Hepatocyte (in vitro differentiated cells): Measurements from ENCODE around the gene TSPAN9. TPM values are rescaled to one million over a fixed set of nuclear protein-coding genes. Genes with fewer than 3 reads are reported as not detected.

Experiments
- DNase-seq: peaks from one replicate; pipeline ENCODE4 v3.0.0-alpha.2; 2016; ENCODE audit warnings: low spot score
- H2AFZ ChIP-seq: fragments of 200-600 bp; sonication (generic); 2 replicates; pipeline ENCODE4 v1.6.0; 2016; ENCODE audit warnings: antibody characterized with exemption, mild to moderate bottlenecking
- H3K27ac ChIP-seq: fragments of 200-600 bp; sonication (generic); 2 replicates; pipeline ENCODE4 v1.5.1; 2016; ENCODE audit warnings: mild to moderate bottlenecking
- H3K27me3 ChIP-seq: fragments of 200-600 bp; sonication (generic); 2 replicates; pipeline ENCODE4 v1.6.1; 2016
- H3K36me3 ChIP-seq: fragments of 200-600 bp; sonication (generic); replicated peaks from 2 replicates; pipeline ENCODE4 v1.5.1; 2016; ENCODE audit warnings: low read depth; ENCODE audit not compliant: insufficient read depth
- H3K4me1 ChIP-seq: fragments of 200-600 bp; sonication (generic); 2 replicates; pipeline ENCODE4 v1.5.1; 2016; ENCODE audit warnings: mild to moderate bottlenecking, moderate library complexity; ENCODE audit not compliant: insufficient read depth
- H3K4me2 ChIP-seq: fragments of 200-600 bp; sonication (generic); 2 replicates; pipeline ENCODE4 v1.6.0; 2016
- H3K4me3 ChIP-seq: fragments of 200-600 bp; sonication (generic); 2 replicates; pipeline ENCODE4 v1.5.1; 2016; ENCODE audit warnings: mild to moderate bottlenecking
- H3K79me2 ChIP-seq: fragments of 200-600 bp; sonication (generic); 2 replicates; pipeline ENCODE4 v1.6.0; 2017; ENCODE audit warnings: mild to moderate bottlenecking
- H3K9me2 ChIP-seq: fragments of 200-600 bp; sonication (generic); replicated peaks from 2 replicates; pipeline ENCODE4 v1.6.0; 2017; ENCODE audit warnings: mild to moderate bottlenecking; ENCODE audit not compliant: insufficient read depth
- H3K9me3 ChIP-seq: fragments of 200-600 bp; sonication (generic); 2 replicates; pipeline ENCODE4 v1.5.1; 2016; ENCODE audit warnings: low read depth, mild to moderate bottlenecking
- H4K20me1 ChIP-seq: fragments of 200-600 bp; sonication (generic); 2 replicates; pipeline ENCODE4 v1.6.0; 2016; ENCODE audit warnings: mild to moderate bottlenecking; ENCODE audit not compliant: insufficient read depth, poor library complexity, severe bottlenecking
- CTCF ChIP-seq: fragments of 200-600 bp; sonication (generic); IDR thresholded peaks from 2 replicates; pipeline ENCODE4 v1.5.1; 2016; ENCODE audit warnings: antibody characterized with exemption, mild to moderate bottlenecking; ENCODE audit not compliant: poor library complexity
- EZH2 ChIP-seq: fragments of 200-600 bp; sonication (generic); IDR thresholded peaks from 2 replicates; pipeline ENCODE4 v1.6.1; 2016; ENCODE audit warnings: antibody characterized with exemption, mild to moderate bottlenecking, borderline replicate concordance
- EZH2phosphoT487 ChIP-seq: fragments of 200-600 bp; sonication (generic); IDR thresholded peaks from one replicate; pipeline ENCODE4 v1.6.1; 2018; ENCODE audit warnings: antibody characterized with exemption, mild to moderate bottlenecking, low read depth, moderate library complexity; ENCODE audit not compliant: unreplicated experiment, severe bottlenecking
- WGBS: methylation state at CpG from one replicate; pipeline ENCODE4 v1.1.6; 2016; ENCODE audit warnings: low lambda C conversion rate; ENCODE audit errors: missing lambda C conversion rate; 5-methylcytosine and 5-hydroxymethylcytosine counted together
- polyA plus RNA-seq: library from polyadenylated mRNA; unstranded; fragments of >200 nt; fragmentation: Nextera tagmentation; extraction: Ambion mirVana; gene quantifications from 2 replicates; pipeline ENCODE4 v1.2.1, GENCODE V29; 2016
- total RNA-seq: library from RNA; depleted of rRNA; stranded (reverse); fragments of >200 nt; gene quantifications from 2 replicates; pipeline ENCODE4 v1.2.3, GENCODE V29; 2014

Gene TSPAN9
- total and polyA plus RNA-seq, 2 experiments from 2014 or later = 16.6 to 38.6 TPM

DNA sequence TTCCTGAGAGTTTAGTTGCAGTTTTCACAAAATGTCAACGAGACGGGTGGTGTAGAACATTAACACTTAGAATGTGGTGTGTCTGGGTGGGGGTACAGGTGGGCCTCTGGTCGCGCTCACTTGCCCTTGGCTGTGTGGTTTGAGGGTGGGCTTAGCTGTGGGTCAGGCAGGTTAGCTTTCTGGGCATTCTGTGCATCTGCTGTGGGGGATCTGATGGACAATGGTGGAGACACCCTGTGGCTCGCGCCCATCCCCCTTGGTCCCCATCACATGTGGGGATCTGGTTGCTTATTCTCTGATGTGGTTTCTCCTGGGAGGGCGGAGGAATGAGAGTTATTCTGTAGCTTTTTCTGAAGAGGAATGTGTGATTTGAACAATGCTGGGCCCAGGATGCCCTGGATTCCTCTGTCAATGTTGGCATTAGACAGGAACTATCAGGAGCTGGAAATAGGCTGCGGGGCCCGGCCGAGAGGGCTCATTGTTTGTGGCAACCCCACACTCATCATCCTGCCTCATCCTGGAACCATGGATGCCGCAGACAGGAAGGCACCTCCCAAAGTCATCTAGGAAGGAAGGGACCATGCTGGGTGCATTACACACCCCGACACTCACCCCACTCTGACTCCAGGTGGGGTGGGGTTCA is 101.6 kb downstream of the TSPAN9 start:
- Histone ChIP-seq H3K9me2 (no peaks in the 10 kb centered on the region), H3K79me2 (peaks cover 12% of the 10 kb centered on the region), H3K9me3 (no peaks in the 10 kb centered on the region), H2AFZ (no peak overlapping the region), H4K20me1 (no peaks in the 10 kb centered on the region), H3K4me1 (no peaks in the 10 kb centered on the region), H3K36me3 (no peaks in the 10 kb centered on the region), H3K27ac (no peak overlapping the region), H3K27me3 (no peaks in the 10 kb centered on the region), H3K4me2 (no peak overlapping the region), H3K4me3 (no peak overlapping the region)
- TF ChIP-seq CTCF (no peak), EZH2 (no peak), EZH2phosphoT487 (no peak)
- no peak for DNase-seq
- 90% methylated on average over 12 of the region's 12 CpGs for WGBS

- no peaks in the 10 kb centered on the region for H3K27me3 ChIP-seq
- 92% methylated on average over 12 of the region's 12 CpGs for WGBS
- H3K79me2 ChIP-seq = peaks cover 5% of the 10 kb centered on the region
Observed at GRCh38 chr12:3179731-3180130, 102.6 kb downstream of the TSPAN9 start.

GRCh38 chr12:3182426-3182825 is 105.2 kb downstream of the TSPAN9 start:
- no peak for TF ChIP-seq EZH2phosphoT487
- TF ChIP-seq CTCF = no peak
- no peak for TF ChIP-seq EZH2
- 91% methylated on average over 5 of the region's 5 CpGs for WGBS
- H3K4me1 ChIP-seq = peaks cover 4% of the 10 kb centered on the region
- no peaks in the 10 kb centered on the region for H3K9me2 ChIP-seq
- H3K4me2 ChIP-seq = no peak overlapping the region
- H3K4me3 ChIP-seq = no peak overlapping the region
- no peaks in the 10 kb centered on the region for H3K36me3 ChIP-seq
- DNase-seq = no peak
- H3K79me2 ChIP-seq = no peaks in the 10 kb centered on the region
- H3K9me3 ChIP-seq = no peaks in the 10 kb centered on the region
- H4K20me1 ChIP-seq = peaks cover 5% of the 10 kb centered on the region
- no peak overlapping the region for H2AFZ ChIP-seq
- no peaks in the 10 kb centered on the region for H3K27me3 ChIP-seq
- no peak overlapping the region for H3K27ac ChIP-seq

More at GRCh38 chr12:3179731-3180130, 102.6 kb downstream of the TSPAN9 start:
- TF ChIP-seq EZH2phosphoT487 = no peak
- TF ChIP-seq EZH2 = no peak
- TF ChIP-seq CTCF = no peak
- Histone ChIP-seq H3K9me2 (no peaks in the 10 kb centered on the region), H3K4me2 (no peak overlapping the region), H3K4me1 (peaks cover 3% of the 10 kb centered on the region), H3K9me3 (no peaks in the 10 kb centered on the region), H3K36me3 (no peaks in the 10 kb centered on the region), H2AFZ (no peak overlapping the region), H3K4me3 (no peak overlapping the region), H4K20me1 (peaks cover 5% of the 10 kb centered on the region), H3K27ac (no peak overlapping the region)
- DNase-seq = no peak
